WTC11 (cell line): ENCODE measurements around the gene ATXN7L3. TPM values are rescaled to one million over a fixed set of nuclear protein-coding genes. Genes with fewer than 3 reads are reported as not detected.

Source experiments
- ATAC-seq: fragments of 200-7000 bp; cut with Tn5 transposase; 2 replicates; pipeline ENCODE4 v1.10.0; 2021; ENCODE audit warnings: mild to moderate bottlenecking, moderate library complexity
- CTCF ChIA-PET: fragments of 300-600 bp; sonication (Branson Sonifier 250); formaldehyde crosslinking; loops from one replicate; lab custom pipeline; 2021; ENCODE audit warnings: antibody characterized with exemption; lab: Charles Lee
- POLR2A ChIA-PET: fragments of 350-600 bp; sonication (Branson Sonifier 250); formaldehyde crosslinking; loops from one replicate; lab custom pipeline; 2021; ENCODE audit warnings: antibody characterized with exemption; lab: Charles Lee
- DNase-seq: peaks from one replicate; pipeline ENCODE4 v3.0.0; 2021; ENCODE audit warnings: low spot score
- H3K27ac Mint-ChIP-seq: 2 replicates; pipeline ENCODE4 v1.8.0; 2021; ENCODE audit warnings: mixed read lengths
- H3K27me3 Mint-ChIP-seq: 2 replicates; pipeline ENCODE4 v1.8.0; 2021; ENCODE audit warnings: low read depth, mild to moderate bottlenecking, moderate library complexity, mixed read lengths
- H3K36me3 Mint-ChIP-seq: 2 replicates; pipeline ENCODE4 v1.8.0; 2021; ENCODE audit warnings: mixed read lengths
- H3K4me1 Mint-ChIP-seq: 2 replicates; pipeline ENCODE4 v1.8.0; 2022; ENCODE audit warnings: mixed read lengths
- H3K4me3 Mint-ChIP-seq: 2 replicates; pipeline ENCODE4 v1.8.0; 2021; ENCODE audit warnings: mild to moderate bottlenecking, moderate library complexity, mixed read lengths
- H3K9me3 Mint-ChIP-seq: 2 replicates; pipeline ENCODE4 v1.8.0; 2021; ENCODE audit warnings: mixed read lengths
- ATF2 ChIP-seq: sonication (generic); formaldehyde crosslinking; IDR thresholded peaks from 2 replicates; pipeline ENCODE4 v1.8.1; 2022; ENCODE audit warnings: low read depth, missing genetic modification reagents, borderline replicate concordance
- ATF6 ChIP-seq: sonication (generic); formaldehyde crosslinking; IDR thresholded peaks from 2 replicates; pipeline ENCODE4 v1.8.1; 2023; ENCODE audit warnings: mild to moderate bottlenecking, missing genetic modification reagents
- CREB1 ChIP-seq: sonication (generic); formaldehyde crosslinking; IDR thresholded peaks from 2 replicates; pipeline ENCODE4 v1.8.0; 2023; ENCODE audit warnings: mild to moderate bottlenecking, missing genetic modification reagents
- ETV6 ChIP-seq: sonication (generic); formaldehyde crosslinking; IDR thresholded peaks from 2 replicates; pipeline ENCODE4 v1.8.1; 2022; ENCODE audit warnings: mild to moderate bottlenecking, missing genetic modification reagents
- FOXJ3 ChIP-seq: sonication (generic); formaldehyde crosslinking; IDR thresholded peaks from 2 replicates; pipeline ENCODE4 v1.9.0; 2021; ENCODE audit warnings: missing genetic modification reagents, mild to moderate bottlenecking, borderline replicate concordance
- IRF1 ChIP-seq: sonication (generic); formaldehyde crosslinking; IDR thresholded peaks from 2 replicates; pipeline ENCODE4 v1.8.0; 2023; ENCODE audit warnings: missing genetic modification reagents
- KAT7 ChIP-seq: sonication (generic); formaldehyde crosslinking; IDR thresholded peaks from 2 replicates; pipeline ENCODE4 v1.8.1; 2023; ENCODE audit warnings: missing genetic modification reagents, mild to moderate bottlenecking, borderline replicate concordance
- MAX ChIP-seq: sonication (generic); formaldehyde crosslinking; IDR thresholded peaks from 2 replicates; pipeline ENCODE4 v1.8.0; 2022; ENCODE audit warnings: mild to moderate bottlenecking, missing genetic modification reagents
- MLX ChIP-seq: sonication (generic); formaldehyde crosslinking; IDR thresholded peaks from 2 replicates; pipeline ENCODE4 v1.8.1; 2023; ENCODE audit warnings: mild to moderate bottlenecking, missing genetic modification reagents, moderate library complexity
- MXD4 ChIP-seq: fragments of 250-450 bp; sonication (Bioruptor Pico); IDR thresholded peaks from 2 replicates; pipeline ENCODE4 v1.8.0; 2021; ENCODE audit warnings: mild to moderate bottlenecking, moderate library complexity, borderline replicate concordance
- NFATC4 ChIP-seq: fragments of 250-450 bp; sonication (Bioruptor Pico); IDR thresholded peaks from 2 replicates; pipeline ENCODE4 v1.9.0; 2021; ENCODE audit warnings: mild to moderate bottlenecking
- NR3C1 ChIP-seq: sonication (generic); formaldehyde crosslinking; conservative IDR thresholded peaks from 2 replicates; pipeline ENCODE4 v1.8.1; 2023; ENCODE audit warnings: low read depth, mild to moderate bottlenecking, missing genetic modification reagents
- RELA ChIP-seq: sonication (generic); formaldehyde crosslinking; IDR thresholded peaks from 2 replicates; pipeline ENCODE4 v1.8.1; 2022; ENCODE audit warnings: missing genetic modification reagents, mild to moderate bottlenecking, borderline replicate concordance
- RORB ChIP-seq: fragments of 250-450 bp; sonication (Bioruptor Pico); IDR thresholded peaks from 2 replicates; pipeline ENCODE4 v1.9.0; 2021; ENCODE audit warnings: mild to moderate bottlenecking
- SMAD4 ChIP-seq: sonication (generic); formaldehyde crosslinking; IDR thresholded peaks from 2 replicates; pipeline ENCODE4 v1.8.0; 2022; ENCODE audit warnings: mild to moderate bottlenecking, missing genetic modification reagents
- SP1 ChIP-seq: sonication (generic); formaldehyde crosslinking; conservative IDR thresholded peaks from 2 replicates; pipeline ENCODE4 v1.8.1; 2022; ENCODE audit warnings: missing genetic modification reagents
- TP53 ChIP-seq: sonication (generic); formaldehyde crosslinking; IDR thresholded peaks from 2 replicates; pipeline ENCODE4 v1.8.1; 2023; ENCODE audit warnings: mild to moderate bottlenecking, missing genetic modification reagents
- USF1 ChIP-seq: sonication (generic); formaldehyde crosslinking; IDR thresholded peaks from 2 replicates; pipeline ENCODE4 v1.8.0; 2022; ENCODE audit warnings: mild to moderate bottlenecking, missing genetic modification reagents
- USF2 ChIP-seq: sonication (generic); formaldehyde crosslinking; IDR thresholded peaks from 2 replicates; pipeline ENCODE4 v1.8.1; 2023; ENCODE audit warnings: mild to moderate bottlenecking, missing genetic modification reagents, moderate library complexity
- ZBTB21 ChIP-seq: sonication (generic); formaldehyde crosslinking; IDR thresholded peaks from 2 replicates; pipeline ENCODE4 v1.8.1; 2023; ENCODE audit warnings: mild to moderate bottlenecking, missing genetic modification reagents, borderline replicate concordance
- ZNF138 ChIP-seq: sonication (generic); formaldehyde crosslinking; conservative IDR thresholded peaks from 2 replicates; pipeline ENCODE4 v1.8.1; 2022; ENCODE audit warnings: mild to moderate bottlenecking, moderate library complexity, missing genetic modification reagents
- ZNF232 ChIP-seq: sonication (generic); formaldehyde crosslinking; IDR thresholded peaks from 2 replicates; pipeline ENCODE4 v1.8.0; 2022; ENCODE audit warnings: mild to moderate bottlenecking, missing genetic modification reagents
- ZNF416 ChIP-seq: fragments of 250-450 bp; sonication (Bioruptor Pico); IDR thresholded peaks from 2 replicates; pipeline ENCODE4 v1.9.0; 2021; ENCODE audit warnings: mild to moderate bottlenecking, inconsistent platforms
- ZNF512 ChIP-seq: sonication (generic); formaldehyde crosslinking; IDR thresholded peaks from 2 replicates; pipeline ENCODE4 v1.8.1; 2022; ENCODE audit warnings: missing genetic modification reagents, borderline replicate concordance
- ZSCAN18 ChIP-seq: fragments of 250-450 bp; sonication (Bioruptor Pico); IDR thresholded peaks from 2 replicates; pipeline ENCODE4 v2.1.2; 2022; ENCODE audit warnings: mild to moderate bottlenecking, moderate library complexity
- total RNA-seq: library from RNA; stranded (reverse); gene quantifications from 3 replicates; pipeline ENCODE4 v1.2.3, GENCODE V29; 2021

ATXN7L3 gene
- total RNA-seq, 1 experiment from 2014 or later = 114 TPM

GRCh38 chr17:44200478-44201155 is 933 bp upstream of the ATXN7L3 start (continued):
- peak; percentile 47 for TF ChIP-seq MAX (CRISPR knock-in tag)
- no peak for TF ChIP-seq FOXJ3
- peak; percentile 14; the same call in 1 of the 2 replicates for TF ChIP-seq SP1 (CRISPR knock-in tag)
- no peak for TF ChIP-seq ZNF512 (CRISPR knock-in tag)
- peak; percentile 7; the same call in 1 of the 2 replicates for TF ChIP-seq USF2
- peak; percentile 56; the same call in 1 of the 2 replicates for TF ChIP-seq ETV6
- TF ChIP-seq TP53 (CRISPR knock-in tag) = 0 out of 2 replicates have a peak, but pooled peaks have one; percentile 29
- TF ChIP-seq CREB1 = no peak
- no peak for TF ChIP-seq ZNF232
- TF ChIP-seq NFATC4 (CRISPR knock-in tag) = no peak
- TF ChIP-seq ATF6 (CRISPR knock-in tag) = no peak
- TF ChIP-seq SMAD4 (CRISPR knock-in tag) = no peak
- TF ChIP-seq ZNF416 (CRISPR knock-in tag) = no peak

- Mint-ChIP-seq H3K27me3 (no peaks in the 10 kb centered on the region), H3K4me1 (peaks cover 22% of the 10 kb centered on the region), H3K36me3 (peaks cover 35% of the 10 kb centered on the region), H3K4me3 (peak overlapping the region; percentile 71), H3K9me3 (no peaks in the 10 kb centered on the region), H3K27ac (peak overlapping the region; percentile 55; the same call in 1 of the 2 replicates)
- DNase-seq (peak; percentile 61), ATAC-seq (peak; percentile 6)
- CTCF ChIA-PET = interaction anchor here (0.5 to 5.1 kb wide), 17 partner anchors 12 to 383 kb away, joined by 3 to 47 read pairs (median 4); partner anchors contain the start of genes ASB16, FAM171A2 and TMUB2
- POLR2A ChIA-PET = interaction anchor here (0.6 to 1.2 kb wide), 3 partner anchors 11 to 177 kb away, joined by 3 to 4 read pairs (median 4); no protein-coding TSS in a partner anchor
- TF ChIP-seq SP1 (CRISPR knock-in tag) (no peak), ATF2 (CRISPR knock-in tag) (no peak), IRF1 (CRISPR knock-in tag) (no peak), KAT7 (0 out of 2 replicates have a peak, but pooled peaks have one; percentile 53), MXD4 (CRISPR knock-in tag) (no peak), ZSCAN18 (CRISPR knock-in tag) (no peak), MLX (CRISPR knock-in tag) (no peak), NR3C1 (no peak), RORB (CRISPR knock-in tag) (no peak), ZBTB21 (CRISPR knock-in tag) (no peak), USF1 (CRISPR knock-in tag) (no peak), ZNF138 (CRISPR knock-in tag) (no peak), RELA (CRISPR knock-in tag) (0 out of 2 replicates have a peak, but pooled peaks have one; percentile 26)
Observed at GRCh38 chr17:44198721-44199552, 747 bp downstream of the ATXN7L3 start.
